ENCODE data around the gene OR10A6.

- TF ChIP-seq CTCF (optimal IDR thresholded peaks at IDR 0.05 in 1 of 3, IDR thresholded peaks at IDR 0.05 in 1 of 3, conservative IDR thresholded peaks at IDR 0.05 in 1 of 3; ENCODE audit: extremely low read depth in 1 of 3, insufficient read depth in 2 of 3, low read length in 3 of 3) (no peak), EZH2 (IDR thresholded peaks at IDR 0.05; ENCODE audit: low read length) (no peak)
These were observed 29.7 kb downstream of the OR10A6 start for GRCh38 chr11:7901319-7901854.
